Measurements from ENCODE around the gene THSD4. TPM values are rescaled to one million over a fixed set of nuclear protein-coding genes. Genes with fewer than 3 reads are reported as not detected.

Gene THSD4
- total RNA-seq, 1 experiment from 2014 or later, result 36.3 TPM

DNA sequence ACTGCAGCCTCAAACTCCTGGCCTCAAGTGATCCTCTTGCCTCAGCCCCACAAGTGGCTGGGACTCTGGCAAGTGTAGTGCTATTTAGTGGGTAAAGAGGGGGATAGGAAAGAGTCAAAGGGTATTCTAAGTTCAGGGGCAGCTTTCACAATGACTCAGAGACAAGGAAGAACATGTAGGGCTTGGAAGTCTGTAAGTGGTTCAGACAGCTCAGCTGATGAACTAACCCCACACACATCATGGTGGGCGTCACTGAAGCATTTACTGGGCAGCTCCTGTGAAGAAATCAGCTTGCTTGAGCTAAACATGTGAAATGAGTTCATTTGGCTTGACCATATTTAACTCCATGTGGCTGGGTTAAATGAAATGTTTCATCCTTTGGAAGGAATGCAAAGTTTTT lies 34.6 kb upstream of the THSD4 start:
- DNase-seq (ENCODE audit: unreplicated experiment), result no peak
- no peaks in the 10 kb centered on the region for H3K27me3 Mint-ChIP-seq (ENCODE audit: insufficient read depth, unreplicated experiment)
- POLR2A ChIA-PET, result interaction anchor here (0.6 kb wide), 1 partner anchor 897 kb away, joined by 4 read pairs; no protein-coding TSS in a partner anchor
- intact Hi-C loops (cut with micrococcal nuclease), result no loop called here
- H3K4me3 Mint-ChIP-seq (ENCODE audit: unreplicated experiment), result no peak overlapping the region
- no peaks in the 10 kb centered on the region for H3K9me3 Mint-ChIP-seq (ENCODE audit: unreplicated experiment)
- peaks cover 6% of the 10 kb centered on the region for H3K36me3 Mint-ChIP-seq (ENCODE audit: insufficient read depth, unreplicated experiment)
- BruUV-seq (replicated peaks), result no TSS peak
- peaks cover 25% of the 10 kb centered on the region for H3K4me1 Mint-ChIP-seq (ENCODE audit: insufficient read depth, unreplicated experiment)
- CTCF ChIA-PET, result no interaction called here
- no peak overlapping the region for H3K27ac Mint-ChIP-seq (ENCODE audit: low read depth, unreplicated experiment)
- TF ChIP-seq, protein P1, sequence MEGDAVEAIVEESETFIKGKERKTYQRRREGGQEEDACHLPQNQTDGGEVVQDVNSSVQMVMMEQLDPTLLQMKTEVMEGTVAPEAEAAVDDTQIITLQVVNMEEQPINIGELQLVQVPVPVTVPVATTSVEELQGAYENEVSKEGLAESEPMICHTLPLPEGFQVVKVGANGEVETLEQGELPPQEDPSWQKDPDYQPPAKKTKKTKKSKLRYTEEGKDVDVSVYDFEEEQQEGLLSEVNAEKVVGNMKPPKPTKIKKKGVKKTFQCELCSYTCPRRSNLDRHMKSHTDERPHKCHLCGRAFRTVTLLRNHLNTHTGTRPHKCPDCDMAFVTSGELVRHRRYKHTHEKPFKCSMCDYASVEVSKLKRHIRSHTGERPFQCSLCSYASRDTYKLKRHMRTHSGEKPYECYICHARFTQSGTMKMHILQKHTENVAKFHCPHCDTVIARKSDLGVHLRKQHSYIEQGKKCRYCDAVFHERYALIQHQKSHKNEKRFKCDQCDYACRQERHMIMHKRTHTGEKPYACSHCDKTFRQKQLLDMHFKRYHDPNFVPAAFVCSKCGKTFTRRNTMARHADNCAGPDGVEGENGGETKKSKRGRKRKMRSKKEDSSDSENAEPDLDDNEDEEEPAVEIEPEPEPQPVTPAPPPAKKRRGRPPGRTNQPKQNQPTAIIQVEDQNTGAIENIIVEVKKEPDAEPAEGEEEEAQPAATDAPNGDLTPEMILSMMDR (IDR thresholded peaks at IDR 0.05; ENCODE audit: unreplicated experiment), result no peak

DNA sequence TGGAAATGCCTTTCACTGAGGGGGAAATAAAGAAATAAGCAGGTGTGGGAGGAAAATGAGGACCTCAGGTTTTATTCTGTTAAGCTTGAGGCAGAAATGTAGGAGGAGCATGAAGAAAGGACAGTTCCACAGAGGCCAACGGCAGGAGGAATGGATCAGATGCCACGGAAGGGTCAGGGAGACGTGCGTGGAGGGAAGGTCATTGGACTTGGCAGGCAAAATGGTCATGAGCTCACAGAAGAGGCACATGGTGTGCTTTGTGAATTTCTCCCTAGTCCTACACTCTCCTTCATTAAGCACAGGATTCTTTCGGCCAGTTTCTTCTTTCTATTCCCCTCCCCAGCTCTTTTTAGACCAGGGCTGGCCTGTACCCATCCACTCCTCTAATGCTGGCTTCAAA lies 32.5 kb upstream of the THSD4 start:
- peaks cover 6% of the 10 kb centered on the region for H3K36me3 Mint-ChIP-seq (ENCODE audit: insufficient read depth, unreplicated experiment)
- TF ChIP-seq, protein P1 (IDR thresholded peaks at IDR 0.05; ENCODE audit: unreplicated experiment), result no peak
- no TSS peak for BruUV-seq (replicated peaks)
- peaks cover 25% of the 10 kb centered on the region for H3K4me1 Mint-ChIP-seq (ENCODE audit: insufficient read depth, unreplicated experiment)
- no peak overlapping the region for H3K4me3 Mint-ChIP-seq (ENCODE audit: unreplicated experiment)
- intact Hi-C loops (cut with micrococcal nuclease), result no loop called here
- DNase-seq (ENCODE audit: unreplicated experiment), result no peak
- no peak overlapping the region for H3K27ac Mint-ChIP-seq (ENCODE audit: low read depth, unreplicated experiment)
- CTCF ChIA-PET, result no interaction called here
- peaks cover 14% of the 10 kb centered on the region for H3K9me3 Mint-ChIP-seq (ENCODE audit: unreplicated experiment)
- POLR2A ChIA-PET, result no interaction called here
- no peaks in the 10 kb centered on the region for H3K27me3 Mint-ChIP-seq (ENCODE audit: insufficient read depth, unreplicated experiment)

GRCh38 chr15:71083349-71083748 lies 31.9 kb upstream of the THSD4 start:
- intact Hi-C loops (cut with micrococcal nuclease), result no loop called here
- ChIA-PET POLR2A (no interaction called here), CTCF (interaction anchor here (0.6 to 0.9 kb wide), 2 partner anchors 10 to 1073 kb away, joined by 3 to 4 read pairs; no protein-coding TSS in a partner anchor)
- no TSS peak for BruUV-seq (replicated peaks)
- H3K27me3 Mint-ChIP-seq (ENCODE audit: insufficient read depth, unreplicated experiment), result no peaks in the 10 kb centered on the region
- peaks cover 6% of the 10 kb centered on the region for H3K36me3 Mint-ChIP-seq (ENCODE audit: insufficient read depth, unreplicated experiment)
- H3K9me3 Mint-ChIP-seq (ENCODE audit: unreplicated experiment), result peaks cover 14% of the 10 kb centered on the region
- no peak overlapping the region for H3K27ac Mint-ChIP-seq (ENCODE audit: low read depth, unreplicated experiment)
- H3K4me1 Mint-ChIP-seq (ENCODE audit: insufficient read depth, unreplicated experiment), result peaks cover 24% of the 10 kb centered on the region
- TF ChIP-seq, protein P1 (IDR thresholded peaks at IDR 0.05; ENCODE audit: unreplicated experiment), result no peak
- no peak for DNase-seq (ENCODE audit: unreplicated experiment)
- no peak overlapping the region for H3K4me3 Mint-ChIP-seq (ENCODE audit: unreplicated experiment)

- intact Hi-C loops (cut with micrococcal nuclease), result no loop called here
- POLR2A ChIA-PET, result no interaction called here
- TF ChIP-seq, protein P1 (IDR thresholded peaks at IDR 0.05; ENCODE audit: unreplicated experiment), result no peak
- H3K27me3 Mint-ChIP-seq (ENCODE audit: insufficient read depth, unreplicated experiment), result no peaks in the 10 kb centered on the region
- peaks cover 15% of the 10 kb centered on the region for H3K4me1 Mint-ChIP-seq (ENCODE audit: insufficient read depth, unreplicated experiment)
- BruUV-seq (replicated peaks), result no TSS peak
- DNase-seq (ENCODE audit: unreplicated experiment), result no peak
- H3K27ac Mint-ChIP-seq (ENCODE audit: low read depth, unreplicated experiment), result no peak overlapping the region
- peaks cover 6% of the 10 kb centered on the region for H3K36me3 Mint-ChIP-seq (ENCODE audit: insufficient read depth, unreplicated experiment)
- H3K9me3 Mint-ChIP-seq (ENCODE audit: unreplicated experiment), result peaks cover 14% of the 10 kb centered on the region
- CTCF ChIA-PET, result no interaction called here
- H3K4me3 Mint-ChIP-seq (ENCODE audit: unreplicated experiment), result no peak overlapping the region
These were observed 31.0 kb upstream of the THSD4 start for GRCh38 chr15:71084264-71084663.

All from MCF 10A (cell line).